Transverse colon (tissue), 4 donors: ENCODE data around the gene GRM7. TPM values are rescaled to one million over a fixed set of nuclear protein-coding genes. Genes with fewer than 3 reads are reported as not detected.

Experiments
- DNase-seq: peaks from one replicate; pipeline ENCODE4 v3.0.0-alpha.2; 2019
- H3K27ac ChIP-seq, 4 donors: fragments of 200-600 bp; sonication (generic); 2 replicates each; pipeline ENCODE4 v1.5.1; 2016 to 2018; ENCODE audit warnings: inconsistent platforms in 4 of 4
- H3K27me3 ChIP-seq: fragments of 200-600 bp; sonication (generic); 2 replicates; pipeline ENCODE4 v1.5.1; 2017; ENCODE audit warnings: inconsistent platforms
- H3K36me3 ChIP-seq, 4 donors: fragments of 200-600 bp; sonication (generic); 2 replicates each; pipeline ENCODE4 v1.5.1; 2017 to 2019; ENCODE audit warnings: inconsistent platforms in 4 of 4
- H3K4me1 ChIP-seq, 4 donors: fragments of 200-600 bp; sonication (generic); 2 replicates each; pipeline ENCODE4 v1.5.1; 2017 to 2020; ENCODE audit warnings: inconsistent platforms in 4 of 4
- H3K4me3 ChIP-seq, 4 donors: fragments of 200-600 bp; sonication (generic); 1 replicate in 1 of 4; 2 replicates in 3 of 4; pipeline versions ENCODE4 v1.5.1 to v1.6.1; 2017 to 2019; ENCODE audit warnings: inconsistent platforms in 4 of 4
- H3K9me3 ChIP-seq, 2 donors: fragments of 200-600 bp; sonication (generic); 2 replicates each; pipeline ENCODE4 v1.5.1; 2017 to 2019; ENCODE audit warnings: inconsistent platforms in 2 of 2
- EP300 ChIP-seq: sonication (generic); formaldehyde crosslinking; IDR thresholded peaks from one replicate; pipeline ENCODE4 v1.6.1; 2017; ENCODE audit warnings: antibody characterized with exemption, low read depth
- POLR2A ChIP-seq: fragments of 450-650 bp; IDR thresholded peaks from one replicate; pipeline ENCODE4 v1.6.1; 2016; ENCODE audit warnings: antibody characterized with exemption, mild to moderate bottlenecking, moderate library complexity
- POLR2AphosphoS5 ChIP-seq, 3 donors: sonication (generic); formaldehyde crosslinking; IDR thresholded peaks; one replicate each; pipeline ENCODE4 v1.6.1; 2016; ENCODE audit warnings: antibody characterized with exemption in 3 of 3
- WGBS, 2 donors: methylation state at CpG; one replicate each; pipeline ENCODE4 v1.1.5; 2018; ENCODE audit warnings: low coverage in 1 of 2; 5-methylcytosine and 5-hydroxymethylcytosine counted together
- in situ Hi-C, 4 donors: fragments of 200-750 bp; cut with MboI; loops; one replicate each; pipeline versions ENCODE4 v1.15.0 to v1.15.1; 2017; ENCODE audit warnings: low sequenced_read_pairs in 3 of 4, low pct_ligation_motif_present in 1 of 4, low pct_unique_long_range_greater_than_20kb in 1 of 4
- intact Hi-C: fragments of 100-400 bp; cut with DNase I; formaldehyde crosslinking; loops from one replicate; pipeline ENCODE4 v1.15.1; 2023; ENCODE audit warnings: low total_unique reads
- total RNA-seq, 4 donors: library from RNA; depleted of rRNA; stranded (reverse); fragments of >200 nt; gene quantifications; one replicate each; pipeline ENCODE4 v1.1.0, GENCODE V29; 2016
- TF ChIP-seq, protein P1 (sequence below), 5 experiments: fragments of 200-600 bp in 3 of 5; fragments of 450-650 bp in 2 of 5; sonication (generic) in 3 of 5; IDR thresholded peaks; 1 replicate in 2 of 5; 2 replicates in 3 of 5; pipeline ENCODE4 v1.5.1; 2016 to 2017; ENCODE audit warnings: antibody characterized with exemption in 5 of 5, inconsistent platforms in 3 of 5, mild to moderate bottlenecking in 2 of 5, moderate library complexity in 1 of 5

Gene GRM7
- total RNA-seq, 4 donors from 2014 or later = 0.14 to 0.20 (median 0.16) TPM; not detected in 1

- no peaks in the 10 kb centered on the region for H3K9me3 ChIP-seq
- H3K27me3 ChIP-seq = no peaks in the 10 kb centered on the region
- in situ Hi-C loops = no loop called here
- DNase-seq = no peak
- TF ChIP-seq EP300 (no peak), POLR2A (no peak), POLR2AphosphoS5 (IDR thresholded peaks at IDR 0.05) (no peak)
- TF ChIP-seq, protein P1, sequence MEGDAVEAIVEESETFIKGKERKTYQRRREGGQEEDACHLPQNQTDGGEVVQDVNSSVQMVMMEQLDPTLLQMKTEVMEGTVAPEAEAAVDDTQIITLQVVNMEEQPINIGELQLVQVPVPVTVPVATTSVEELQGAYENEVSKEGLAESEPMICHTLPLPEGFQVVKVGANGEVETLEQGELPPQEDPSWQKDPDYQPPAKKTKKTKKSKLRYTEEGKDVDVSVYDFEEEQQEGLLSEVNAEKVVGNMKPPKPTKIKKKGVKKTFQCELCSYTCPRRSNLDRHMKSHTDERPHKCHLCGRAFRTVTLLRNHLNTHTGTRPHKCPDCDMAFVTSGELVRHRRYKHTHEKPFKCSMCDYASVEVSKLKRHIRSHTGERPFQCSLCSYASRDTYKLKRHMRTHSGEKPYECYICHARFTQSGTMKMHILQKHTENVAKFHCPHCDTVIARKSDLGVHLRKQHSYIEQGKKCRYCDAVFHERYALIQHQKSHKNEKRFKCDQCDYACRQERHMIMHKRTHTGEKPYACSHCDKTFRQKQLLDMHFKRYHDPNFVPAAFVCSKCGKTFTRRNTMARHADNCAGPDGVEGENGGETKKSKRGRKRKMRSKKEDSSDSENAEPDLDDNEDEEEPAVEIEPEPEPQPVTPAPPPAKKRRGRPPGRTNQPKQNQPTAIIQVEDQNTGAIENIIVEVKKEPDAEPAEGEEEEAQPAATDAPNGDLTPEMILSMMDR (IDR thresholded peaks at IDR 0.05) = no peak
- 62 to 83% methylated on average over 2 to 3 of the region's 3 CpGs for WGBS, 2 donors
- intact Hi-C loops = no loop called here
- no peak overlapping the region for H3K27ac ChIP-seq
- no peaks in the 10 kb centered on the region for H3K4me1 ChIP-seq
- H3K4me3 ChIP-seq = no peak overlapping the region
- no peaks in the 10 kb centered on the region for H3K36me3 ChIP-seq
These were observed 797.4 kb downstream of the GRM7 start for GRCh38 chr3:7658294-7658693.

DNA sequence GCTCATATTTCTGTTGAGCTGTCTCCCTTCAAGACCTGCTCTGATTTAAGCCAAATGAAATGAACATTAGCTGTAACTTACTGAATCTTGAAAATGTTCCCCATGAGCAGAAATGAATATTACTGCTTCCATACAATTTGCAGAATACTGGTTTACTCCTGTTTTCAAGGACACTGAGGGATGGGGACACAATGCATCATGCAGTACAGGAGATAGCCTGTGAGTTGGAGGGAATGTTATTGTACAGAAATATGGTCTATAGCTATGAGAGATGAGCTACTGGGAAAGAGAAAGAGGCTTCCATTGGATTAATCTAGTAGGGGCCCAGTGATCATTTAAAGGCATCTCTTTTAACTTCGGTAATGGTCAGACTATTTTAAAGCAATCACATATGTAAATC lies 798.2 kb downstream of the GRM7 start:
- no peak overlapping the region for H3K27ac ChIP-seq
- WGBS, 2 donors = 79 to 100% methylated on average over 1 of the region's 1 CpG
- in situ Hi-C loops = no loop called here

GRCh38 chr3:7663771-7664170 lies 802.9 kb downstream of the GRM7 start:
- Histone ChIP-seq H3K4me3 (no peak overlapping the region), H3K4me1 (no peaks in the 10 kb centered on the region), H3K27me3 (no peaks in the 10 kb centered on the region), H3K9me3 (no peaks in the 10 kb centered on the region), H3K27ac (no peak overlapping the region), H3K36me3 (no peaks in the 10 kb centered on the region)
- intact Hi-C loops = no loop called here
- TF ChIP-seq, protein P1 (IDR thresholded peaks at IDR 0.05) = no peak
- TF ChIP-seq EP300 = no peak
- no peak for TF ChIP-seq POLR2A
- WGBS, 2 donors = 31 to 68% methylated on average over 2 to 4 of the region's 4 CpGs
- DNase-seq = no peak
- in situ Hi-C loops = no loop called here

More for the DNA sequence above, 798.2 kb downstream of the GRM7 start:
- TF ChIP-seq POLR2AphosphoS5 (IDR thresholded peaks at IDR 0.05) (no peak), EP300 (no peak), POLR2A (no peak)
- TF ChIP-seq, protein P1 (IDR thresholded peaks at IDR 0.05) = no peak
- no peaks in the 10 kb centered on the region for H3K27me3 ChIP-seq
- no peaks in the 10 kb centered on the region for H3K9me3 ChIP-seq
- intact Hi-C loops = no loop called here
- H3K4me1 ChIP-seq = no peaks in the 10 kb centered on the region
- H3K36me3 ChIP-seq = no peaks in the 10 kb centered on the region
- no peak for DNase-seq
- no peak overlapping the region for H3K4me3 ChIP-seq

DNA sequence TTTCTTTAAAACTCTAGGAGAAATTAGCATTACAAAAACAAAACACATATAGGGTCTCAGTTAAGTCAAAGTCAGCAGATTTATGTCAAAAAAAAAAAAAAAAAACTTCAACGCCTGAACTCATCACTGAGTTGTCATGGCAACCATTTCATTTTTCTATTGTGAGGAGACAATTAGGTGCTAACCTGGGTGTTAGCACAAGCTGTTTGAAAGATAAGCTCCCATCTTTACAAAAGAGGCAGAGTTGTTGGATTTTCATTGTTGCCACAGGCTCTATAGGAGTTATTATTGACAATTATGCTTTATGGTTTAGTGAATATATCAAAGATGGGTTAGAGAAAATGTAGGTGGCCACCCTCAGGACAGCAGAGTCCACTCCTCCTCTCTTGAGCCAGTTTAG lies 806.9 kb downstream of the GRM7 start:
- in situ Hi-C loops = no loop called here
- intact Hi-C loops = no loop called here
- TF ChIP-seq POLR2AphosphoS5 (IDR thresholded peaks at IDR 0.05) = no peak
- TF ChIP-seq EP300 = no peak
- no peak for TF ChIP-seq POLR2A
- TF ChIP-seq, protein P1 (IDR thresholded peaks at IDR 0.05) = no peak
- H3K27ac ChIP-seq = no peak overlapping the region
- WGBS, 2 donors = 69 to 86% methylated on average over 1 of the region's 1 CpG
- no peak overlapping the region for H3K4me3 ChIP-seq
- no peaks in the 10 kb centered on the region for H3K36me3 ChIP-seq
- H3K27me3 ChIP-seq = no peaks in the 10 kb centered on the region
- H3K9me3 ChIP-seq = no peaks in the 10 kb centered on the region
- H3K4me1 ChIP-seq = no peaks in the 10 kb centered on the region
- no peak for DNase-seq
